Measurements from ENCODE around the gene KPTN. TPM values are rescaled to one million over a fixed set of nuclear protein-coding genes. Genes with fewer than 3 reads are reported as not detected.

Gene KPTN
- total RNA-seq, 1 donor from 2014 or later, result 12.0 TPM

- Mint-ChIP-seq H3K4me1 (ENCODE audit: unreplicated experiment) (peaks cover 10% of the 10 kb centered on the region), H3K36me3 (ENCODE audit: low read depth, unreplicated experiment) (no peaks in the 10 kb centered on the region), H3K27me3 (ENCODE audit: unreplicated experiment) (peaks cover 6% of the 10 kb centered on the region), H3K9me3 (ENCODE audit: unreplicated experiment) (no peaks in the 10 kb centered on the region), H3K27ac (ENCODE audit: unreplicated experiment) (no peak overlapping the region), H3K4me3 (ENCODE audit: unreplicated experiment) (no peak overlapping the region)
- TF ChIP-seq, protein P1, sequence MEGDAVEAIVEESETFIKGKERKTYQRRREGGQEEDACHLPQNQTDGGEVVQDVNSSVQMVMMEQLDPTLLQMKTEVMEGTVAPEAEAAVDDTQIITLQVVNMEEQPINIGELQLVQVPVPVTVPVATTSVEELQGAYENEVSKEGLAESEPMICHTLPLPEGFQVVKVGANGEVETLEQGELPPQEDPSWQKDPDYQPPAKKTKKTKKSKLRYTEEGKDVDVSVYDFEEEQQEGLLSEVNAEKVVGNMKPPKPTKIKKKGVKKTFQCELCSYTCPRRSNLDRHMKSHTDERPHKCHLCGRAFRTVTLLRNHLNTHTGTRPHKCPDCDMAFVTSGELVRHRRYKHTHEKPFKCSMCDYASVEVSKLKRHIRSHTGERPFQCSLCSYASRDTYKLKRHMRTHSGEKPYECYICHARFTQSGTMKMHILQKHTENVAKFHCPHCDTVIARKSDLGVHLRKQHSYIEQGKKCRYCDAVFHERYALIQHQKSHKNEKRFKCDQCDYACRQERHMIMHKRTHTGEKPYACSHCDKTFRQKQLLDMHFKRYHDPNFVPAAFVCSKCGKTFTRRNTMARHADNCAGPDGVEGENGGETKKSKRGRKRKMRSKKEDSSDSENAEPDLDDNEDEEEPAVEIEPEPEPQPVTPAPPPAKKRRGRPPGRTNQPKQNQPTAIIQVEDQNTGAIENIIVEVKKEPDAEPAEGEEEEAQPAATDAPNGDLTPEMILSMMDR (IDR thresholded peaks at IDR 0.05; ENCODE audit: unreplicated experiment), result no peak
- no peak for DNase-seq (ENCODE audit: low spot score)
Measured at GRCh38 chr19:47469363-47469700, 14.7 kb downstream of the KPTN start.

- no peak overlapping the region for H3K27ac Mint-ChIP-seq (ENCODE audit: unreplicated experiment)
- peaks cover 6% of the 10 kb centered on the region for H3K27me3 Mint-ChIP-seq (ENCODE audit: unreplicated experiment)
- H3K9me3 Mint-ChIP-seq (ENCODE audit: unreplicated experiment), result no peaks in the 10 kb centered on the region
- H3K4me3 Mint-ChIP-seq (ENCODE audit: unreplicated experiment), result no peak overlapping the region
- H3K4me1 Mint-ChIP-seq (ENCODE audit: unreplicated experiment), result peaks cover 10% of the 10 kb centered on the region
- DNase-seq (ENCODE audit: low spot score), result no peak
- TF ChIP-seq, protein P1 (IDR thresholded peaks at IDR 0.05; ENCODE audit: unreplicated experiment), result no peak
- no peaks in the 10 kb centered on the region for H3K36me3 Mint-ChIP-seq (ENCODE audit: low read depth, unreplicated experiment)
Measured at GRCh38 chr19:47467914-47468313, 16.1 kb downstream of the KPTN start.

- Mint-ChIP-seq H3K27me3 (ENCODE audit: unreplicated experiment) (peaks cover under 1% of the 10 kb centered on the region), H3K27ac (ENCODE audit: unreplicated experiment) (no peak overlapping the region), H3K36me3 (ENCODE audit: low read depth, unreplicated experiment) (no peaks in the 10 kb centered on the region), H3K9me3 (ENCODE audit: unreplicated experiment) (no peaks in the 10 kb centered on the region), H3K4me3 (ENCODE audit: unreplicated experiment) (no peak overlapping the region), H3K4me1 (ENCODE audit: unreplicated experiment) (peaks cover 4% of the 10 kb centered on the region)
- TF ChIP-seq, protein P1 (IDR thresholded peaks at IDR 0.05; ENCODE audit: unreplicated experiment), result no peak
- no peak for DNase-seq (ENCODE audit: low spot score)
Measured at GRCh38 chr19:47465957-47466356, 18.1 kb downstream of the KPTN start.

- Mint-ChIP-seq H3K4me3 (ENCODE audit: unreplicated experiment) (no peak overlapping the region), H3K9me3 (ENCODE audit: unreplicated experiment) (no peaks in the 10 kb centered on the region), H3K27me3 (ENCODE audit: unreplicated experiment) (no peaks in the 10 kb centered on the region), H3K36me3 (ENCODE audit: low read depth, unreplicated experiment) (no peaks in the 10 kb centered on the region), H3K4me1 (ENCODE audit: unreplicated experiment) (no peaks in the 10 kb centered on the region), H3K27ac (ENCODE audit: unreplicated experiment) (no peak overlapping the region)
- DNase-seq (ENCODE audit: low spot score), result no peak
- TF ChIP-seq, protein P1 (IDR thresholded peaks at IDR 0.05; ENCODE audit: unreplicated experiment), result no peak
Measured at GRCh38 chr19:47464675-47465419, 19.2 kb downstream of the KPTN start.

DNA sequence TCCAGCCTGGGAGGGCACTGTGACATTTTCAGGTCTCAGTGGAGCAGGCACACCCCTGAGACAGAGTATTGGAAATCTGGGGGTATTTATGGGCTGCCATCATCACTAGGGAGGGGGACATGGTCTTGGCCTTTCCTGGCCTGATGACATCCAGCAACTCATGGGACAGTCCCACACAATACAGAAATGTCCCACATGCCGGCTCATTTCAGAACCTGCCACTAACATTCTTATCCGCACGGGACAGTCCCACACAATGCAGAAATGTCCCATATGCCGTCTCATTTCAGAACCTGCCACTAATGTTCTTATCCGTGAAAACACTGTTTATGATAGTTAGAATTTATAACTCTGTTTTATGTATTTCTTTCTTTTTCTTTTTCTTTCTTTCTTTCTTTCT is 22.1 kb downstream of the KPTN start:
- Mint-ChIP-seq H3K36me3 (ENCODE audit: low read depth, unreplicated experiment) (no peaks in the 10 kb centered on the region), H3K9me3 (ENCODE audit: unreplicated experiment) (no peaks in the 10 kb centered on the region), H3K27ac (ENCODE audit: unreplicated experiment) (no peak overlapping the region), H3K27me3 (ENCODE audit: unreplicated experiment) (no peaks in the 10 kb centered on the region), H3K4me3 (ENCODE audit: unreplicated experiment) (no peak overlapping the region), H3K4me1 (ENCODE audit: unreplicated experiment) (no peaks in the 10 kb centered on the region)
- TF ChIP-seq, protein P1 (IDR thresholded peaks at IDR 0.05; ENCODE audit: unreplicated experiment), result no peak
- DNase-seq (ENCODE audit: low spot score), result no peak
